ENCODE data around the gene ABTB2.

Gene ABTB2

GRCh38 chr11:34300026-34300925 is 57.5 kb downstream of the ABTB2 start:
- Histone ChIP-seq H3K36me3 (ENCODE audit: control insufficient read depth, insufficient read depth, low read length) (no peaks in the 10 kb centered on the region), H3K27ac (ENCODE audit: insufficient read depth, low read length, poor library complexity, severe bottlenecking) (no peak overlapping the region), H3K27me3 (replicated peaks; ENCODE audit: control insufficient read depth, insufficient read depth, low read length, poor library complexity, severe bottlenecking) (no peaks in the 10 kb centered on the region), H3K4me3 (ENCODE audit: insufficient read depth, low read depth, low read length, poor library complexity, severe bottlenecking) (no peak overlapping the region), H3K4me1 (ENCODE audit: control insufficient read depth, insufficient read depth, low read length, poor library complexity, severe bottlenecking) (no peaks in the 10 kb centered on the region), H3K9me3 (ENCODE audit: control insufficient read depth, low read length) (no peaks in the 10 kb centered on the region)
- no peak for DNase-seq

- Histone ChIP-seq H3K27ac (ENCODE audit: insufficient read depth, low read length, poor library complexity, severe bottlenecking) (no peak overlapping the region), H3K27me3 (replicated peaks; ENCODE audit: control insufficient read depth, insufficient read depth, low read length, poor library complexity, severe bottlenecking) (no peaks in the 10 kb centered on the region), H3K4me3 (ENCODE audit: insufficient read depth, low read depth, low read length, poor library complexity, severe bottlenecking) (no peak overlapping the region), H3K9me3 (ENCODE audit: control insufficient read depth, low read length) (no peaks in the 10 kb centered on the region), H3K4me1 (ENCODE audit: control insufficient read depth, insufficient read depth, low read length, poor library complexity, severe bottlenecking) (no peaks in the 10 kb centered on the region), H3K36me3 (ENCODE audit: control insufficient read depth, insufficient read depth, low read length) (no peaks in the 10 kb centered on the region)
- no peak for DNase-seq
Observed at GRCh38 chr11:34299284-34299972, 58.4 kb downstream of the ABTB2 start.

- H3K4me1 ChIP-seq (ENCODE audit: control insufficient read depth, insufficient read depth, low read length, poor library complexity, severe bottlenecking): no peaks in the 10 kb centered on the region
- no peak for DNase-seq
- no peak overlapping the region for H3K27ac ChIP-seq (ENCODE audit: insufficient read depth, low read length, poor library complexity, severe bottlenecking)
- no peak overlapping the region for H3K4me3 ChIP-seq (ENCODE audit: insufficient read depth, low read depth, low read length, poor library complexity, severe bottlenecking)
- no peaks in the 10 kb centered on the region for H3K27me3 ChIP-seq (replicated peaks; ENCODE audit: control insufficient read depth, insufficient read depth, low read length, poor library complexity, severe bottlenecking)
- no peaks in the 10 kb centered on the region for H3K9me3 ChIP-seq (ENCODE audit: control insufficient read depth, low read length)
- H3K36me3 ChIP-seq (ENCODE audit: control insufficient read depth, insufficient read depth, low read length): no peaks in the 10 kb centered on the region
Observed at GRCh38 chr11:34298871-34299270, 58.9 kb downstream of the ABTB2 start.

- no peak overlapping the region for H3K27ac ChIP-seq (ENCODE audit: insufficient read depth, low read length, poor library complexity, severe bottlenecking)
- H3K36me3 ChIP-seq (ENCODE audit: control insufficient read depth, insufficient read depth, low read length): no peaks in the 10 kb centered on the region
- H3K27me3 ChIP-seq (replicated peaks; ENCODE audit: control insufficient read depth, insufficient read depth, low read length, poor library complexity, severe bottlenecking): no peaks in the 10 kb centered on the region
- no peaks in the 10 kb centered on the region for H3K4me1 ChIP-seq (ENCODE audit: control insufficient read depth, insufficient read depth, low read length, poor library complexity, severe bottlenecking)
- DNase-seq: no peak
- H3K9me3 ChIP-seq (ENCODE audit: control insufficient read depth, low read length): no peaks in the 10 kb centered on the region
- no peak overlapping the region for H3K4me3 ChIP-seq (ENCODE audit: insufficient read depth, low read depth, low read length, poor library complexity, severe bottlenecking)
Observed at GRCh38 chr11:34296412-34296811, 61.4 kb downstream of the ABTB2 start.

DNA sequence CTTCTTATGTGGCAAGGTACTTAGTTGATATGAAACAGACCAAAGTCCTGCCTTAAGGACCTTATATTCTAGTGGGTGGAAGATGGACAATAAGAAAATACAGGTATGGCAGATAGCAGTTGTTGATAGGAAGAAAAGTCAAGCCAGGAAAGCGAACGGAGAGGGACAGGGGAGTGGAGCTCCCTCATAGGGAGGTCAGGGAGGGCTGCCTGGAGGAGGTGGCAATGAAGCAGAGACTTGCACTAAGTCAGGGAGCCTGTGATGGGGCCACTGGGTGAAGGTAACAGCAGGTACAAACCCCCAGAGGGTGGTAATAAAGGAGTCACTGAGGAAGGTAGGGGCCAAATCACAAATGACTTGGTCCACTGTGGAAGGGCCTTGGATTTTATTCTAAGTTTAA is 65.3 kb downstream of the ABTB2 start:
- H3K36me3 ChIP-seq (ENCODE audit: control insufficient read depth, insufficient read depth, low read length): no peaks in the 10 kb centered on the region

DNA sequence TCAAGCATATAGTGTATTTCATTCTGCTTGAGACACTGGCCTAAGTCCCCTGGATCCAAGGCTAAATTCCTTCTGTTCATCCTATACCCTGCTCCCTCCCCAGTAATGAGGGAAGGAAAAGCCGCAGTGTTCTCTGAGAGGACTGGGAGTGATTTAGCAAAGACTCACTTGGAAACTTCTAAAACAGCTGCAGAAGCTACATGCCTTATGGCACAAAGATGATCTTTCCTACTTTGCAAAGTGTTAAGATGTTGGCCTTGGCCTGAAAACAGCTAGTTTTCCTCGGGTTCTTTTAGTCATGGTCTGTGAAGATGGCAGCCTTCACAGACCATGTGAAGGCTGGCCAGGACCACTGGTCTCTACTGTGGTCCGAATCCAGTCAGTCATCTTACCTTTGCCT is 65.7 kb downstream of the ABTB2 start:
- Histone ChIP-seq H3K4me3 (ENCODE audit: insufficient read depth, low read depth, low read length, poor library complexity, severe bottlenecking) (no peak overlapping the region), H3K9me3 (ENCODE audit: control insufficient read depth, low read length) (no peaks in the 10 kb centered on the region), H3K27ac (ENCODE audit: insufficient read depth, low read length, poor library complexity, severe bottlenecking) (no peak overlapping the region), H3K4me1 (ENCODE audit: control insufficient read depth, insufficient read depth, low read length, poor library complexity, severe bottlenecking) (no peaks in the 10 kb centered on the region), H3K27me3 (replicated peaks; ENCODE audit: control insufficient read depth, insufficient read depth, low read length, poor library complexity, severe bottlenecking) (no peaks in the 10 kb centered on the region), H3K36me3 (ENCODE audit: control insufficient read depth, insufficient read depth, low read length) (no peaks in the 10 kb centered on the region)
- no peak for DNase-seq

More for the DNA sequence above, 65.3 kb downstream of the ABTB2 start:
- Histone ChIP-seq H3K4me3 (ENCODE audit: insufficient read depth, low read depth, low read length, poor library complexity, severe bottlenecking) (no peak overlapping the region), H3K27ac (ENCODE audit: insufficient read depth, low read length, poor library complexity, severe bottlenecking) (no peak overlapping the region), H3K4me1 (ENCODE audit: control insufficient read depth, insufficient read depth, low read length, poor library complexity, severe bottlenecking) (no peaks in the 10 kb centered on the region), H3K27me3 (replicated peaks; ENCODE audit: control insufficient read depth, insufficient read depth, low read length, poor library complexity, severe bottlenecking) (no peaks in the 10 kb centered on the region), H3K9me3 (ENCODE audit: control insufficient read depth, low read length) (no peaks in the 10 kb centered on the region)
- no peak for DNase-seq

DNA sequence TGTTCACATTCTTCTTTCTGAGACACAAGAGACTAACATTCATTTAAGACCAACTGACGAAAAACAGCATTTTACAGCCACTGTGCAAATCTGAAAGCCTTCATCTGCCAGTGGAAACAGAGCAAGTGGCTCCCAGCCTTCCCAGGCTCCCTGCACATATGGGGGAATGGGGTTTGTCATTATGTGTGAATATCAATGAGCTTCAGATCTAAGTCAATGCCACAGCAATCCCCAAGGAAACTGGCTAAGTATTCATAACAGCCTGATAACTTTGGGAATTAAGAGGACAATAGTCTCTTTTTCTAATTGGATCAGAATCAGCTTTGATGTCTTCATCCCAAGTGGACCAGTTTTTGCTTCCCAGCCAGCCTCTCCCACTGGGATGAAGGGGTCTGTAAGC is 66.9 kb downstream of the ABTB2 start:
- Histone ChIP-seq H3K4me1 (ENCODE audit: control insufficient read depth, insufficient read depth, low read length, poor library complexity, severe bottlenecking) (no peaks in the 10 kb centered on the region), H3K27ac (ENCODE audit: insufficient read depth, low read length, poor library complexity, severe bottlenecking) (no peak overlapping the region), H3K27me3 (replicated peaks; ENCODE audit: control insufficient read depth, insufficient read depth, low read length, poor library complexity, severe bottlenecking) (no peaks in the 10 kb centered on the region), H3K9me3 (ENCODE audit: control insufficient read depth, low read length) (no peaks in the 10 kb centered on the region), H3K4me3 (ENCODE audit: insufficient read depth, low read depth, low read length, poor library complexity, severe bottlenecking) (no peak overlapping the region), H3K36me3 (ENCODE audit: control insufficient read depth, insufficient read depth, low read length) (no peaks in the 10 kb centered on the region)
- no peak for DNase-seq

DNA sequence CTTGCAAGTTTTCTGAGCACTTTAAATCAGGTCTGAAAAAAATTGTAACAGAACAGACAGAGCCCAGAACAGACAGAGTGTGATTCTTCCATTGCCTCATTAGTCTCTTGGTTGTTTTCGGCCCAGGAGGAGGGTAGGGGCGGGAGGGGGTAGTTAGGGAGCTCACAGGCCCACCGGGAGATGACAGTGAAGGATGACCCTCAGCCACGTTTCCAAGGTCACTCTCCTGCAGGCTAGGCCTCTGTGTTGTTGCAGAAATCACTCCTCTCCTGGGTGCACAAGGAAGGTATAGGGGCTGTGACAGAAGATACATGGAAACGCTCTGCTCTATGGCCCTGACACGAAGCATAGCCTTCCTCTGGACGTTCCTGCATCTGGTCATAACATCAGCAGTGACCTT is 69.3 kb downstream of the ABTB2 start:
- no peaks in the 10 kb centered on the region for H3K4me1 ChIP-seq (ENCODE audit: control insufficient read depth, insufficient read depth, low read length, poor library complexity, severe bottlenecking)
- no peak for DNase-seq
- H3K36me3 ChIP-seq (ENCODE audit: control insufficient read depth, insufficient read depth, low read length): no peaks in the 10 kb centered on the region
- no peaks in the 10 kb centered on the region for H3K27me3 ChIP-seq (replicated peaks; ENCODE audit: control insufficient read depth, insufficient read depth, low read length, poor library complexity, severe bottlenecking)
- no peak overlapping the region for H3K27ac ChIP-seq (ENCODE audit: insufficient read depth, low read length, poor library complexity, severe bottlenecking)
- H3K4me3 ChIP-seq (ENCODE audit: insufficient read depth, low read depth, low read length, poor library complexity, severe bottlenecking): no peak overlapping the region
- no peaks in the 10 kb centered on the region for H3K9me3 ChIP-seq (ENCODE audit: control insufficient read depth, low read length)

- Histone ChIP-seq H3K4me1 (ENCODE audit: control insufficient read depth, insufficient read depth, low read length, poor library complexity, severe bottlenecking) (no peaks in the 10 kb centered on the region), H3K4me3 (ENCODE audit: insufficient read depth, low read depth, low read length, poor library complexity, severe bottlenecking) (no peak overlapping the region), H3K27ac (ENCODE audit: insufficient read depth, low read length, poor library complexity, severe bottlenecking) (no peak overlapping the region), H3K9me3 (ENCODE audit: control insufficient read depth, low read length) (no peaks in the 10 kb centered on the region), H3K36me3 (ENCODE audit: control insufficient read depth, insufficient read depth, low read length) (no peaks in the 10 kb centered on the region), H3K27me3 (replicated peaks; ENCODE audit: control insufficient read depth, insufficient read depth, low read length, poor library complexity, severe bottlenecking) (no peaks in the 10 kb centered on the region)
- no peak for DNase-seq
Observed at GRCh38 chr11:34284811-34285481, 72.9 kb downstream of the ABTB2 start.

DNA sequence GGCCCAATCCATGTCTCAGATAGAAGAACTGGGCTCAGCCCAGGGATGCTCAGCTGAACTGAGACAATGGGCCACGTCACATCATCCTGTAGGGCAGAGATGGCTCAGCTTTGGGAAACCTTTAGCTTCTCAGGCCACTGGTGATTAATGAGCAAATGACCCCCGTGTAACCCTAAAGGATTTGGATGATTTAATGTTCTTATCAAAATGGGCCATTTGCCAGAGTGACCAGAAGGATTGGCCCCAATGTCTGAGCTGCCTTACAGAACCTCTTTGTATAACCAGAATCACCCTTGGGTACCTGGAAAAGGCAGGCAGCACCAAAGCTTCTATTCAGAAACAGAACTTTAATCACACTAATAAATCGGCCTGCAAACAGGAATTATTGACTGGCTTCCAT is 73.7 kb downstream of the ABTB2 start:
- H3K4me3 ChIP-seq (ENCODE audit: insufficient read depth, low read depth, low read length, poor library complexity, severe bottlenecking): no peak overlapping the region
- DNase-seq: no peak
- no peaks in the 10 kb centered on the region for H3K9me3 ChIP-seq (ENCODE audit: control insufficient read depth, low read length)
- H3K4me1 ChIP-seq (ENCODE audit: control insufficient read depth, insufficient read depth, low read length, poor library complexity, severe bottlenecking): no peaks in the 10 kb centered on the region
- H3K27ac ChIP-seq (ENCODE audit: insufficient read depth, low read length, poor library complexity, severe bottlenecking): no peak overlapping the region
- no peaks in the 10 kb centered on the region for H3K27me3 ChIP-seq (replicated peaks; ENCODE audit: control insufficient read depth, insufficient read depth, low read length, poor library complexity, severe bottlenecking)
- no peaks in the 10 kb centered on the region for H3K36me3 ChIP-seq (ENCODE audit: control insufficient read depth, insufficient read depth, low read length)
